ENCODE measurements around the gene TMEM245. TPM values are rescaled to one million over a fixed set of nuclear protein-coding genes. Genes with fewer than 3 reads are reported as not detected.

TMEM245 gene
- total and polyA plus RNA-seq, 10 of the 15 experiments (the other 5 are each of a cell fraction or from before 2014, with no cell fraction given): 7.4 to 36.1 (median 19.0) TPM

DNA sequence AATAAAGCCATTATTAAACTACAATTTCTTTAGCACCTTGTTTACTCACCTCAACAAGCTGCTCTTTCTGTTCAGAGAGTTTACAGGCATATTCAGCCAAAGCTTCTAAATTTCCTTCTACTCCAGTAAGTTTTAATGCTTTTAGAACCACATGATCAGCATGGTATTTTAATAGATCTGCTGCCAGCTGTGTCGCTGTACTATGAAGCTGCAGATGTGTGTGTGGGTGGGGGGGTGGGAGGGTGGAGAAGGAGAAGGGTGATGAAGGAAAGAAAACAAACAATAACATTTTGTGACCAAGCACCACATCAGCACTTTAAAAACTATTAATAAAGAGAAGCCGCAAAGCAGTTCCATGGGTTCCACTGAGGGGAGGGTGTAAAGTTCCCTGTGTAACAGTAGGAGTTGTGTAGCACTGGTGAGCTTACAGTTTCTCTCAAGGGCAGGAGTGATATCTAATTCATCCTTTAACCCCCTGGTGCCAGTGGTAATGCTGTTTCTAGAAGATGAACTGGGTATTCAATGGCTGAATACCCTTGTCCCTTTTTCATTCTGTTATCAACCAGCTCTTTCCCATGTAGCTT is 147.0 kb downstream of the TMEM245 start:
- no peak for TF ChIP-seq TARDBP (IDR thresholded peaks at IDR 0.05; ENCODE audit: borderline replicate concordance)
- TF ChIP-seq CEBPB (IDR thresholded peaks at IDR 0.05; ENCODE audit: borderline replicate concordance in 1 of 2, low read depth in 2 of 2, low read length in 2 of 2): no peak
- TF ChIP-seq POLR2AphosphoS5 (IDR thresholded peaks at IDR 0.05; ENCODE audit: low read length): no peak
- TF ChIP-seq, protein P1, sequence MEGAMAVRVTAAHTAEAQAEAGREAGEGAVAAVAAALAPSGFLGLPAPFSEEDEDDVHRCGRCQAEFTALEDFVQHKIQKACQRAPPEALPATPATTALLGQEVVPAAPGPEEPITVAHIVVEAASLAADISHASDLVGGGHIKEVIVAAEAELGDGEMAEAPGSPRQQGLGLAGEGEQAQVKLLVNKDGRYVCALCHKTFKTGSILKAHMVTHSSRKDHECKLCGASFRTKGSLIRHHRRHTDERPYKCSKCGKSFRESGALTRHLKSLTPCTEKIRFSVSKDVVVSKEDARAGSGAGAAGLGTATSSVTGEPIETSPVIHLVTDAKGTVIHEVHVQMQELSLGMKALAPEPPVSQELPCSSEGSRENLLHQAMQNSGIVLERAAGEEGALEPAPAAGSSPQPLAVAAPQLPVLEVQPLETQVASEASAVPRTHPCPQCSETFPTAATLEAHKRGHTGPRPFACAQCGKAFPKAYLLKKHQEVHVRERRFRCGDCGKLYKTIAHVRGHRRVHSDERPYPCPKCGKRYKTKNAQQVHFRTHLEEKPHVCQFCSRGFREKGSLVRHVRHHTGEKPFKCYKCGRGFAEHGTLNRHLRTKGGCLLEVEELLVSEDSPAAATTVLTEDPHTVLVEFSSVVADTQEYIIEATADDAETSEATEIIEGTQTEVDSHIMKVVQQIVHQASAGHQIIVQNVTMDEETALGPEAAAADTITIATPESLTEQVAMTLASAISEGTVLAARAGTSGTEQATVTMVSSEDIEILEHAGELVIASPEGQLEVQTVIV (IDR thresholded peaks at IDR 0.05; ENCODE audit: borderline replicate concordance, partially characterized antibody): no peak
- TF ChIP-seq CBFB (IDR thresholded peaks at IDR 0.05; ENCODE audit: low read depth): no peak
- no peak for TF ChIP-seq NFYB (IDR thresholded peaks at IDR 0.05; ENCODE audit: insufficient read depth, low read depth, low read length)
- TF ChIP-seq KAT2A (conservative IDR thresholded peaks at IDR 0.05; ENCODE audit: control insufficient read depth, low read depth, low read length): no peak
- no peak for TF ChIP-seq HDAC6 (IDR thresholded peaks at IDR 0.05; ENCODE audit: unreplicated experiment)
- TF ChIP-seq SREBF2 (IDR thresholded peaks at IDR 0.05; ENCODE audit: low read length): no peak
- TF ChIP-seq WRNIP1 (IDR thresholded peaks at IDR 0.05; ENCODE audit: borderline replicate concordance, low read depth, low read length): no peak
- TF ChIP-seq, protein P2, sequence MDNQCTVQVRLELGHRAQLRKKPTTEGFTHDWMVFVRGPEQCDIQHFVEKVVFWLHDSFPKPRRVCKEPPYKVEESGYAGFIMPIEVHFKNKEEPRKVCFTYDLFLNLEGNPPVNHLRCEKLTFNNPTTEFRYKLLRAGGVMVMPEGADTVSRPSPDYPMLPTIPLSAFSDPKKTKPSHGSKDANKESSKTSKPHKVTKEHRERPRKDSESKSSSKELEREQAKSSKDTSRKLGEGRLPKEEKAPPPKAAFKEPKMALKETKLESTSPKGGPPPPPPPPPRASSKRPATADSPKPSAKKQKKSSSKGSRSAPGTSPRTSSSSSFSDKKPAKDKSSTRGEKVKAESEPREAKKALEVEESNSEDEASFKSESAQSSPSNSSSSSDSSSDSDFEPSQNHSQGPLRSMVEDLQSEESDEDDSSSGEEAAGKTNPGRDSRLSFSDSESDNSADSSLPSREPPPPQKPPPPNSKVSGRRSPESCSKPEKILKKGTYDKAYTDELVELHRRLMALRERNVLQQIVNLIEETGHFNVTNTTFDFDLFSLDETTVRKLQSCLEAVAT (IDR thresholded peaks at IDR 0.05): no peak
- TF ChIP-seq, protein P3, sequence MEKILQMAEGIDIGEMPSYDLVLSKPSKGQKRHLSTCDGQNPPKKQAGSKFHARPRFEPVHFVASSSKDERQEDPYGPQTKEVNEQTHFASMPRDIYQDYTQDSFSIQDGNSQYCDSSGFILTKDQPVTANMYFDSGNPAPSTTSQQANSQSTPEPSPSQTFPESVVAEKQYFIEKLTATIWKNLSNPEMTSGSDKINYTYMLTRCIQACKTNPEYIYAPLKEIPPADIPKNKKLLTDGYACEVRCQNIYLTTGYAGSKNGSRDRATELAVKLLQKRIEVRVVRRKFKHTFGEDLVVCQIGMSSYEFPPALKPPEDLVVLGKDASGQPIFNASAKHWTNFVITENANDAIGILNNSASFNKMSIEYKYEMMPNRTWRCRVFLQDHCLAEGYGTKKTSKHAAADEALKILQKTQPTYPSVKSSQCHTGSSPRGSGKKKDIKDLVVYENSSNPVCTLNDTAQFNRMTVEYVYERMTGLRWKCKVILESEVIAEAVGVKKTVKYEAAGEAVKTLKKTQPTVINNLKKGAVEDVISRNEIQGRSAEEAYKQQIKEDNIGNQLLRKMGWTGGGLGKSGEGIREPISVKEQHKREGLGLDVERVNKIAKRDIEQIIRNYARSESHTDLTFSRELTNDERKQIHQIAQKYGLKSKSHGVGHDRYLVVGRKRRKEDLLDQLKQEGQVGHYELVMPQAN (conservative IDR thresholded peaks at IDR 0.05): no peak
- no peak for TF ChIP-seq RCOR1 (conservative IDR thresholded peaks at IDR 0.05; ENCODE audit: low read depth, low read length)
- TF ChIP-seq SIX5 (IDR thresholded peaks at IDR 0.05; ENCODE audit: low read depth, low read length, severe bottlenecking): no peak
- TF ChIP-seq RBBP5 (conservative IDR thresholded peaks at IDR 0.05): no peak
- no peak for DNase-seq (ENCODE audit: low read depth, low spot score)
- H3K4me3 ChIP-seq: no peak overlapping the region
- H3K79me2 ChIP-seq (ENCODE audit: control insufficient read depth, insufficient read depth, low read length): no peaks in the 10 kb centered on the region
- CTCF ChIA-PET: no interaction called here
- intact Hi-C loops (cut with micrococcal nuclease; ENCODE audit: unreplicated experiment): no loop called here
- no peaks in the 10 kb centered on the region; the same call in 2 of the 3 replicates for H3K9me3 ChIP-seq (replicated peaks; ENCODE audit: control insufficient read depth, insufficient read depth, low read length)
- BruUV-seq (replicated peaks): no TSS peak
- ATAC-seq: no peak
- POLR2A ChIA-PET: no interaction called here
- H2AFZ ChIP-seq (ENCODE audit: control insufficient read depth, low read depth, low read length): no peak overlapping the region
- no peaks in the 10 kb centered on the region; a peak in 1 of 4 replicates for H3K36me3 ChIP-seq (ENCODE audit: control insufficient read depth in 2 of 2, insufficient read depth in 2 of 2, low read length in 1 of 2)
- no peak for FAIRE-seq
- no peak overlapping the region for H3K4me2 ChIP-seq (ENCODE audit: control insufficient read depth, insufficient read depth)
- WGBS (ENCODE audit: insufficient coverage, insufficient replicate concordance, low lambda C conversion rate, missing lambda C conversion rate): 96% methylated on average over 2 of the region's 2 CpGs
- H3K4me1 ChIP-seq (ENCODE audit: control insufficient read depth, insufficient read depth, low read length): no peaks in the 10 kb centered on the region
- no peaks in the 10 kb centered on the region for H4K20me1 ChIP-seq (ENCODE audit: control insufficient read depth, insufficient read depth)
- no peak overlapping the region for H3K9ac ChIP-seq (ENCODE audit: control insufficient read depth, insufficient read depth, low read length)
- in situ Hi-C loops (cut with MboI): no loop called here
- SMC1A ChIA-PET (ENCODE audit: uncharacterized antibody, unreplicated experiment): no interaction called here
- no peak overlapping the region for H3K27ac ChIP-seq (ENCODE audit: control insufficient read depth, insufficient read depth)
- RAD21 ChIA-PET (ENCODE audit: unreplicated experiment): no interaction called here
- no peaks in the 10 kb centered on the region for H3K27me3 ChIP-seq (replicated peaks in 1 of 2; ENCODE audit: control insufficient read depth in 2 of 2, insufficient read depth in 2 of 2, low read length in 1 of 2)
